Neural cell (in vitro differentiated cells): ENCODE data around the gene ADAM30.

Experiments
- EZH2 ChIP-seq: fragments of 200-600, 300-800 bp; shearing (Covaris generic), sonication (generic); IDR thresholded peaks from 2 replicates; pipeline ENCODE4 v1.6.1; 2014; ENCODE audit warnings: antibody characterized with exemption, low read length, borderline replicate concordance, mild to moderate bottlenecking; ENCODE audit not compliant: insufficient read depth, poor library complexity, severe bottlenecking
- TAF1 ChIP-seq: IDR thresholded peaks from 2 replicates; pipeline ENCODE4 v1.6.1; 2012; ENCODE audit warnings: low read depth
- TF ChIP-seq, protein P1 (sequence below): fragments of 450-650 bp; IDR thresholded peaks from 2 replicates; pipeline ENCODE4 v1.5.1; 2014; ENCODE audit warnings: antibody characterized with exemption, mild to moderate bottlenecking, moderate library complexity; ENCODE audit not compliant: poor library complexity, severe bottlenecking
- TF ChIP-seq, protein P2 (sequence below): IDR thresholded peaks from 2 replicates; pipeline ENCODE4 v1.6.1; 2012; ENCODE audit warnings: borderline replicate concordance

DNA sequence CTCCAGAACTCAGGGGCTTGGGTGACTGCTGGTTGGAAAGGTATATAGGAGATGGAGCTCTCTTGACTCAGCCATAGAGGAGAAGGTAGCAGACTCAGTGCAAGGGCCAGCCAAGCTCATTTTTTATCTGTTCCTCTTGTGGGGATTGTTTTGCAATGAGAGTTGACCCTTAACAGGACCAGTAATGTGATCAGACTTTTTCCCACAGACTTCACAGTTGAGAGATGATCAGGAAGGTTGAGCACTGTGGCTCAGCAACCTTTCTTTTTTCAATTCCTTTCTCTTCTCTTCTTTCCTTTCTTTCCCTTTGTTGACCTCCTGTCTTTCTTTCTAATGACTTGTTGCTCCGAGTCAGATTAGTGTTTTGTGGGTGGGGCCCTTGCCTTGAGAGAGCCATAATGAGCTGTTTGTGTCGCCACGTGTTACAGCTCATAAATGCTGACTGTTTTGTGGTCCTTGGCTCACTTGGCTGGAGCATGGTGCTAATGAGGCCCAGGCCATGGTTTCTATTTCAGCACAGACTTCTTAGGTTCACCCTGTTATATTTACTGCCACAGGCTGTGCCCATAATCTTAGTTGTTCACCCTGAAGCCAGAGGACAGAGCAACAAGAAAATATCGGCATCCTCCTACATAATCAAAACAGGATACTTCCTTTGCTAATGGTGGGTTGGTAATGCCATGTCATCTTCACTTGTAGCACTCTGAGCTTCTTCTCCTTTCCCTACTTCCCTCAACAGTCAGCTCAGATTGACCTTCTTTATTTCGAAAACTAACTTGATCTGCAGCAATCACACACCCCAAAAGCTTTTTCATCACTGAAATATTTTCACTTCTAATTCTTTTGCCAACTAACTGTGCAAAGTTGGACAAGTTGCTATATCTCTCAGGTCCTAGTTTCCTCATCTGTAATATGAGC is 13.9 kb downstream of the ADAM30 start:
- TF ChIP-seq TAF1 (no peak), EZH2 (no peak)
- TF ChIP-seq, protein P1, sequence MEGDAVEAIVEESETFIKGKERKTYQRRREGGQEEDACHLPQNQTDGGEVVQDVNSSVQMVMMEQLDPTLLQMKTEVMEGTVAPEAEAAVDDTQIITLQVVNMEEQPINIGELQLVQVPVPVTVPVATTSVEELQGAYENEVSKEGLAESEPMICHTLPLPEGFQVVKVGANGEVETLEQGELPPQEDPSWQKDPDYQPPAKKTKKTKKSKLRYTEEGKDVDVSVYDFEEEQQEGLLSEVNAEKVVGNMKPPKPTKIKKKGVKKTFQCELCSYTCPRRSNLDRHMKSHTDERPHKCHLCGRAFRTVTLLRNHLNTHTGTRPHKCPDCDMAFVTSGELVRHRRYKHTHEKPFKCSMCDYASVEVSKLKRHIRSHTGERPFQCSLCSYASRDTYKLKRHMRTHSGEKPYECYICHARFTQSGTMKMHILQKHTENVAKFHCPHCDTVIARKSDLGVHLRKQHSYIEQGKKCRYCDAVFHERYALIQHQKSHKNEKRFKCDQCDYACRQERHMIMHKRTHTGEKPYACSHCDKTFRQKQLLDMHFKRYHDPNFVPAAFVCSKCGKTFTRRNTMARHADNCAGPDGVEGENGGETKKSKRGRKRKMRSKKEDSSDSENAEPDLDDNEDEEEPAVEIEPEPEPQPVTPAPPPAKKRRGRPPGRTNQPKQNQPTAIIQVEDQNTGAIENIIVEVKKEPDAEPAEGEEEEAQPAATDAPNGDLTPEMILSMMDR: no peak
- TF ChIP-seq, protein P2, sequence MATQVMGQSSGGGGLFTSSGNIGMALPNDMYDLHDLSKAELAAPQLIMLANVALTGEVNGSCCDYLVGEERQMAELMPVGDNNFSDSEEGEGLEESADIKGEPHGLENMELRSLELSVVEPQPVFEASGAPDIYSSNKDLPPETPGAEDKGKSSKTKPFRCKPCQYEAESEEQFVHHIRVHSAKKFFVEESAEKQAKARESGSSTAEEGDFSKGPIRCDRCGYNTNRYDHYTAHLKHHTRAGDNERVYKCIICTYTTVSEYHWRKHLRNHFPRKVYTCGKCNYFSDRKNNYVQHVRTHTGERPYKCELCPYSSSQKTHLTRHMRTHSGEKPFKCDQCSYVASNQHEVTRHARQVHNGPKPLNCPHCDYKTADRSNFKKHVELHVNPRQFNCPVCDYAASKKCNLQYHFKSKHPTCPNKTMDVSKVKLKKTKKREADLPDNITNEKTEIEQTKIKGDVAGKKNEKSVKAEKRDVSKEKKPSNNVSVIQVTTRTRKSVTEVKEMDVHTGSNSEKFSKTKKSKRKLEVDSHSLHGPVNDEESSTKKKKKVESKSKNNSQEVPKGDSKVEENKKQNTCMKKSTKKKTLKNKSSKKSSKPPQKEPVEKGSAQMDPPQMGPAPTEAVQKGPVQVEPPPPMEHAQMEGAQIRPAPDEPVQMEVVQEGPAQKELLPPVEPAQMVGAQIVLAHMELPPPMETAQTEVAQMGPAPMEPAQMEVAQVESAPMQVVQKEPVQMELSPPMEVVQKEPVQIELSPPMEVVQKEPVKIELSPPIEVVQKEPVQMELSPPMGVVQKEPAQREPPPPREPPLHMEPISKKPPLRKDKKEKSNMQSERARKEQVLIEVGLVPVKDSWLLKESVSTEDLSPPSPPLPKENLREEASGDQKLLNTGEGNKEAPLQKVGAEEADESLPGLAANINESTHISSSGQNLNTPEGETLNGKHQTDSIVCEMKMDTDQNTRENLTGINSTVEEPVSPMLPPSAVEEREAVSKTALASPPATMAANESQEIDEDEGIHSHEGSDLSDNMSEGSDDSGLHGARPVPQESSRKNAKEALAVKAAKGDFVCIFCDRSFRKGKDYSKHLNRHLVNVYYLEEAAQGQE: no peak
